Measurements from ENCODE around the gene DCC.

DCC gene

DNA sequence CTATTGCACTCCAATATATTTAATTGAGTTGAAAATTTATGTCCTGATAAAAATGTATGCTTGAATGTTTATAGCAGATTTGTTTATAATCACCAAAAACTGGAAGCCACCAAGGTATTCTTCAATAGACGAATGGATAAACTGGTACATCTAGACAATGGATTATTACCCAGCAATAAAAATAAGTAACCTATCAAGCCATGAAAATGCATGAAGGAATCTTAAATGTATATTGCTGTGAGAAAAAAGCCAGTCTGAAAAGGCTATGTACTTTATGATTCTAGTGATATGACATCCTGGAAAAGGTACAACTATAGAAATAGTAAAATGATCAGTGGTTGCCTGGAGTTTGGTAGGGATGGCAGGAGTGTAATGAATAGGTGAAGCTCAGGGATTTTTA is 580.7 kb downstream of the DCC start:
- Histone ChIP-seq H2AFZ (ENCODE audit: low read depth, low read length) (no peak overlapping the region), H3K4me3 (ENCODE audit: low read length) (no peak overlapping the region), H3K27me3 (ENCODE audit: insufficient read depth, low read length) (no peaks in the 10 kb centered on the region), H3K9me3 (ENCODE audit: low read length) (no peaks in the 10 kb centered on the region), H3K4me1 (ENCODE audit: insufficient read depth, low read length) (no peaks in the 10 kb centered on the region), H3K36me3 (ENCODE audit: insufficient read depth, low read length) (no peaks in the 10 kb centered on the region)

DNA sequence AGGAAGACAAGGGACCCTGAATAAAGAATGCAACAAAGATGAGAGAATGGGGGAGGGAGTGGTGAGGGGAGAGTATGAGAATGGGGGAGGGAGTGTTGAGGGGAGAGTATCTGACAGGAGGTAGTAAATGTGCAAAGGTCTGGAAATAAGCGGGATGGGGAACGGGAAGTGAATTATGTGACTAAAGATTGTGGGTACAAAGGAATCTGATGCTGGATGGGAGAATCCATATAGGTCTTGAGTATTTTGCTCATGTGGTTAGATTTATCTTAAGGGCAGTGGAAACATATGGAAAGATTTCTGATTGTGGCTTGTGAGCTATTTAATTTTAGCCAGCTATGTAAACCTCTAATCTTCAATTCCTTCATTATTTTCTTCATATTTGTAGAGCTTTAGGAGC is 593.4 kb downstream of the DCC start:
- Histone ChIP-seq H2AFZ (ENCODE audit: low read depth, low read length) (no peak overlapping the region), H3K36me3 (ENCODE audit: insufficient read depth, low read length) (no peaks in the 10 kb centered on the region), H3K27me3 (ENCODE audit: insufficient read depth, low read length) (no peaks in the 10 kb centered on the region), H3K4me3 (ENCODE audit: low read length) (no peak overlapping the region), H3K4me1 (ENCODE audit: insufficient read depth, low read length) (no peaks in the 10 kb centered on the region), H3K9me3 (ENCODE audit: low read length) (no peaks in the 10 kb centered on the region)

DNA sequence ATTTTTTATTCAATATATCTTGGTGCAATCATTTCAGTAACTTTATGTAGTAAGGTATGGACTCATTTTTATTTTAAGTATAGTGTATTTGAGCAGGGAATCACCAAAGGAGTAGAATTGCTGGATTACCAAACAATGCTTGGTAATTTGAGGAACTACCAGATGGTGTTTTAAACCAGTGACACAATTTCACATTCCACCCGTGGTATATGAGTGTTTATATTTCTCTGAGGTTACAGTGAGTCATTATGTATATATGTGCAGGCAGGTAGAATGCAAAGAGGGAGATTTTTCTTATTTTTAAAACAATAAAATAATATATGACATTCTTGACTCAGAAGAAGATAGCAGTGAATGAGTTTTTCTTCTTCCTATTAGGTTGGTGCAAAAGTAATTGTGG is 596.9 kb downstream of the DCC start:
- H2AFZ ChIP-seq (ENCODE audit: low read depth, low read length), result no peak overlapping the region
- no peak overlapping the region for H3K4me3 ChIP-seq (ENCODE audit: low read length)

GRCh38 chr18:52937840-52938239 is 597.8 kb downstream of the DCC start:
- Histone ChIP-seq H3K4me1 (ENCODE audit: insufficient read depth, low read length) (no peaks in the 10 kb centered on the region), H3K27me3 (ENCODE audit: insufficient read depth, low read length) (no peaks in the 10 kb centered on the region), H3K9me3 (ENCODE audit: low read length) (no peaks in the 10 kb centered on the region), H2AFZ (ENCODE audit: low read depth, low read length) (no peak overlapping the region), H3K4me3 (ENCODE audit: low read length) (no peak overlapping the region), H3K36me3 (ENCODE audit: insufficient read depth, low read length) (no peaks in the 10 kb centered on the region)

More for the DNA sequence above, 596.9 kb downstream of the DCC start:
- no peaks in the 10 kb centered on the region for H3K27me3 ChIP-seq (ENCODE audit: insufficient read depth, low read length)
- no peaks in the 10 kb centered on the region for H3K36me3 ChIP-seq (ENCODE audit: insufficient read depth, low read length)
- no peaks in the 10 kb centered on the region for H3K9me3 ChIP-seq (ENCODE audit: low read length)
- no peaks in the 10 kb centered on the region for H3K4me1 ChIP-seq (ENCODE audit: insufficient read depth, low read length)

DNA sequence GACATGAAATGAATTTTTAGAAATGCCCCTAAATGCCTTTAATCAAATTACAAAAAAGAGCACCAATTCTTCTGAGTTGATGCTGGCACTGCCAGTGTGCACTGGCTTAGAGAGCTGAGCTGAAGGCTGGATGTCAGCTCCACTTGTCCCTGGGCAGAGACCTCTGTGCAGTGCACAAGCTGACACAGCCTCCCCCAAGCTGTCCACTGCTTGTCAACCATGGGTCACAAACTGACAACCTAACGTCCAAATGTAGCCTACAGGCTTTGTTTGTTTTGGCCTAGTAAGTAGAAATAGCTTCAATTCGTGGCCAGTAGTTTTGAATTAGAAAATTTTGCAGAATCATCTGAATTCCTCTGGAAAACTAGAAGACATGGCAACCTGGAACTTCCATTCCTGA is 605.6 kb downstream of the DCC start:
- no peak overlapping the region for H2AFZ ChIP-seq (ENCODE audit: low read depth, low read length)
- no peaks in the 10 kb centered on the region for H3K36me3 ChIP-seq (ENCODE audit: insufficient read depth, low read length)
- H3K9me3 ChIP-seq (ENCODE audit: low read length), result no peaks in the 10 kb centered on the region
- H3K4me3 ChIP-seq (ENCODE audit: low read length), result no peak overlapping the region
- no peaks in the 10 kb centered on the region for H3K27me3 ChIP-seq (ENCODE audit: insufficient read depth, low read length)
- H3K4me1 ChIP-seq (ENCODE audit: insufficient read depth, low read length), result no peaks in the 10 kb centered on the region

DNA sequence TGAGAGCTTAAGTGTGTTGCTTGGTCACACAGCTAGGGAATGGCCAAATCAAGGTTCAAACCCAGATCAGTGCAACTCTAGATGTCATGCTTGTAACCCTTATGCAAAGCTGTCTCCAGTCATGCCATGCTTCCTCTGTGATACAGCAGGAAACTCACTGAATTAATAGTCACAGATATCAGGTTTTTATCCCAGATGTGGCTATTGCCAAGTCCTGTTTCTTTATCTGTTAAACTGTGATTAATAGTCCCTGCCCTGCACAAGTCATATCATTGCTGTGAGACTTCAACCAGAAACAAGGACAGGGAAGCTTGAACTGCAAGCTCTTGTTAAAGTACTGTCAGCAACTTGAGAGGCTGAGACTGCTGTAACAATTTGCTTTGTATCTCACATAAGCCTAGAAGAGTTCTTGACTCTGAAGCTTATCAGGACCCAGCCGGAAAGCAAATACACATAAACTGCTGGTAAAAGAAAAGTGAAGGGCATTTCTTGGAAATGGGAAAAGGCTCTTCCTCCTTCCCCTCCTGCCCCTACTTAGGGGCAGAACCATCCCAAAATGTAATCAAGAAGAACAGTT is 609.0 kb downstream of the DCC start:
- Histone ChIP-seq H2AFZ (ENCODE audit: low read depth, low read length) (no peak overlapping the region), H3K27me3 (ENCODE audit: insufficient read depth, low read length) (no peaks in the 10 kb centered on the region), H3K36me3 (ENCODE audit: insufficient read depth, low read length) (no peaks in the 10 kb centered on the region), H3K4me3 (ENCODE audit: low read length) (no peak overlapping the region), H3K9me3 (ENCODE audit: low read length) (no peaks in the 10 kb centered on the region), H3K4me1 (ENCODE audit: insufficient read depth, low read length) (no peaks in the 10 kb centered on the region)

DNA sequence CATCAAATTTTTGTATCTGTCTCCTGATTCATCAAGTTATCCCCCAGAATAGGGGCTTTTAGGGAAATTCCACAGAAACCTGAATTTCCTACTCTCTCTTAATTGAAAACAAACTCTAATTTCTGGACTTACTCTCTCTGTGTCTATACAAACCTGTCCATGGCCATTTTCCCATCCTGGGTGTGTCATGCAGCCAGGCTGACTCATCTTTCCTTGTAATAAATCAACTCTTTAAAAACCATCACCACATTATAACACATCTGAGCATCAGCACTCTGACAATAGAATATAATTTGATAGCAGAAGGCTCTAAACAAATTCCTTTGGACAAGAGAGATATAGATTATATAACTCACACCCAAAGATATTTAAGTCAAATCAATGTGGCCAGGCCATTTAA is 610.2 kb downstream of the DCC start:
- Histone ChIP-seq H3K36me3 (ENCODE audit: insufficient read depth, low read length) (no peaks in the 10 kb centered on the region), H3K4me3 (ENCODE audit: low read length) (no peak overlapping the region), H3K27me3 (ENCODE audit: insufficient read depth, low read length) (no peaks in the 10 kb centered on the region), H3K4me1 (ENCODE audit: insufficient read depth, low read length) (no peaks in the 10 kb centered on the region), H3K9me3 (ENCODE audit: low read length) (no peaks in the 10 kb centered on the region), H2AFZ (ENCODE audit: low read depth, low read length) (no peak overlapping the region)

DNA sequence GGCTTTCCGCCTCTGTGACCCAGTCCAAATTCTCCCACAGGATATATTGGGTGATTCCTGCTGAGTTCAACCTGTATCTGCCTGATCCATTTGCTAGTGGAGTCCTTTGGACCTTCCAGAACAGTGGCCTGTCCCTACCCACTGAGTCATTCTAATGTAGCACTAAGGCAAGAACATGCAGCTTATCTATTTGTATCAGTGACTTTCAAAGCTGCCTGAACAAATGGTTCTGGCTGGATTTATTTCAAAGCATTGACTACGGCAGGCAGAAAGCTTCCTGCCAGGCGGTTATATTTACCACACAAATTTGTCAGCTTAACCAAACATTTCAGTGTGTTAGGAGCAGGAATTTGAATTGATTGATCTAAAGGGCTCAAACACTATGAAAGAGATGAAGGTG is 613.4 kb downstream of the DCC start:
- no peaks in the 10 kb centered on the region for H3K36me3 ChIP-seq (ENCODE audit: insufficient read depth, low read length)
- H2AFZ ChIP-seq (ENCODE audit: low read depth, low read length), result no peak overlapping the region
- H3K4me3 ChIP-seq (ENCODE audit: low read length), result no peak overlapping the region
- no peaks in the 10 kb centered on the region for H3K9me3 ChIP-seq (ENCODE audit: low read length)
- H3K27me3 ChIP-seq (ENCODE audit: insufficient read depth, low read length), result no peaks in the 10 kb centered on the region
- no peaks in the 10 kb centered on the region for H3K4me1 ChIP-seq (ENCODE audit: insufficient read depth, low read length)

GRCh38 chr18:52963481-52963880 is 623.5 kb downstream of the DCC start:
- Histone ChIP-seq H2AFZ (ENCODE audit: low read depth, low read length) (no peak overlapping the region), H3K4me3 (ENCODE audit: low read length) (no peak overlapping the region), H3K4me1 (ENCODE audit: insufficient read depth, low read length) (no peaks in the 10 kb centered on the region), H3K36me3 (ENCODE audit: insufficient read depth, low read length) (no peaks in the 10 kb centered on the region), H3K27me3 (ENCODE audit: insufficient read depth, low read length) (no peaks in the 10 kb centered on the region), H3K9me3 (ENCODE audit: low read length) (no peaks in the 10 kb centered on the region)

DNA sequence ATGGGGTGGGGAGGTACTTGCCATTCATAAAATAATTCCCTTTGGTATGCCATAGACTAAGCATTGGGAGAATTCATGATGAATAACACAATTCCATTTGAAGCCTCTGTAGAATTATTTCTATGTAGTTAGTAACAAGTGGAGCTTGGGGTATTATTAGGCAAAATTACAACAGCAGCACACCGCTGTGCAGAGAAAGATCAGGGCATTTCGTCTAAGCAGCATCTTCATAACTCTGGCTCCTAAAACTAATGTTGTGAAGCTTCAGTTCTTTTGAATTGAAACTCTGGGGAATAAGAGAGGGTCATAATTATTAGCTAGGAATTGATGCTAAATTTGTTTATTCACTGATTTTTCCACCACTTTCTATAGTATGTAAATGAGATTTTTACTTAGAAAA is 630.7 kb downstream of the DCC start:
- Histone ChIP-seq H3K9me3 (ENCODE audit: low read length) (no peaks in the 10 kb centered on the region), H3K27me3 (ENCODE audit: insufficient read depth, low read length) (no peaks in the 10 kb centered on the region), H3K4me3 (ENCODE audit: low read length) (no peak overlapping the region), H2AFZ (ENCODE audit: low read depth, low read length) (no peak overlapping the region), H3K36me3 (ENCODE audit: insufficient read depth, low read length) (no peaks in the 10 kb centered on the region), H3K4me1 (ENCODE audit: insufficient read depth, low read length) (peaks cover 7% of the 10 kb centered on the region)

DNA sequence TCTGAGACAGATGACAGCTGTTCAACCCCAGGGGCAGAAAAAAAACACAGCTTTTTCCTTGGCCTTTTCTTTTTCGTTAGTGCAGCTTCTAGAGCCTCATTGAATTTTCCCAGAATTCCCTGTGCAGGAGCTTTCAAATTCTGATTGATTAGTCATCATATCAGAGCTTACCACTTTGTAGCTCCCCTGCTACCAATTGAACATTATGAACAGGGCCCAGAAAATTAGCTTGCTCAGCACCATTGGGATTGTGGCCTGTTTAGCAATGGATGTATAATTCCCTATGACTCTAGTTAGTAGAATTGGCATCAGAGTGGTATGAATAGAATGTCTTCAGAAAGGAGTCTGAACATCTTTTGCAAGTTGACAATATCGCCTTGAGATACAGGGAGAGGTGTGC is 631.1 kb downstream of the DCC start:
- Histone ChIP-seq H3K9me3 (ENCODE audit: low read length) (no peaks in the 10 kb centered on the region), H3K36me3 (ENCODE audit: insufficient read depth, low read length) (no peaks in the 10 kb centered on the region), H3K27me3 (ENCODE audit: insufficient read depth, low read length) (no peaks in the 10 kb centered on the region), H3K4me1 (ENCODE audit: insufficient read depth, low read length) (peaks cover 7% of the 10 kb centered on the region), H2AFZ (ENCODE audit: low read depth, low read length) (no peak overlapping the region), H3K4me3 (ENCODE audit: low read length) (no peak overlapping the region)

DNA sequence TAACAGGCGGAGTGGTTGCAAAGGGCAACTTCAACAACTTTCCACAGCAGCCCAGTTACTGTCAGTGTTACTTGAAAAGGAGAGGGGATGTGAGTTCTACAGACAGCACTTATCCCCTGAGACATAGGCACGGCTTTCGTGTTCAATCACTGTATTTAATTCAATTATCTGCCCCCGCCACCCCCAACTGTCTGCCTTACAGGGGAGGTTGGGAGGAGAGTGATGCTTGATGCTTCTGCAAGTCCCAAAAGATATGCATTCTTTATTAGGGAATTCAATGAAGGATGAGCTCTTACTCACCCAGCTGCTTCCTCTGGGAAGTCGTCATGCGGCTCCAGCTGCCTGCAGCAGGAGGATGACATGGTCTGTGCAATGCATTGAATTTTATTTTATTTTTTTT is 639.9 kb downstream of the DCC start:
- peak overlapping the region; percentile 24 for H3K4me3 ChIP-seq (ENCODE audit: low read length)
- no peaks in the 10 kb centered on the region for H3K9me3 ChIP-seq (ENCODE audit: low read length)
- H3K4me1 ChIP-seq (ENCODE audit: insufficient read depth, low read length), result peaks cover 31% of the 10 kb centered on the region

DNA sequence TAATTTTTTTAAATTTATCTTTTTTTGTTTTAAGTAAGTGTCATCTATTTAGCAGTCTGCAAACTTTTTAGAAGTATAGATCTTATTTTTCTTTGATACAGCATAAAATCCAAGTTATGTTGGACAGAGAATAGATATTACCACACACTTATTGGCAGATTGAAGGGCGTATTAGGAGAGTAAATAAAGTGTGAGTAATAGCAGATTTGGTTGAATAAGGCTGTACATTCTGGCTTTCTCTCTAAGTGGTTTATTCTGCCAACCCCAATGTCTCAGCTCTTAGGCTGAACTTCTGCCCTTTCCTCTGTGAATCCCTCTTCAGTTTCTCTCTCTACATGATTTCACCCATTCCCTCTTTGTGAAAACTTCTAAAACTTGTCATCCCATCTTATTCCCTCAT is 651.2 kb downstream of the DCC start:
- Histone ChIP-seq H3K4me1 (ENCODE audit: insufficient read depth, low read length) (no peaks in the 10 kb centered on the region), H3K4me3 (ENCODE audit: low read length) (no peak overlapping the region), H3K36me3 (ENCODE audit: insufficient read depth, low read length) (no peaks in the 10 kb centered on the region), H3K27me3 (ENCODE audit: insufficient read depth, low read length) (no peaks in the 10 kb centered on the region), H3K9me3 (ENCODE audit: low read length) (no peaks in the 10 kb centered on the region), H2AFZ (ENCODE audit: low read depth, low read length) (no peak overlapping the region)

More for the DNA sequence above, 639.9 kb downstream of the DCC start:
- H3K36me3 ChIP-seq (ENCODE audit: insufficient read depth, low read length), result no peaks in the 10 kb centered on the region
- no peaks in the 10 kb centered on the region for H3K27me3 ChIP-seq (ENCODE audit: insufficient read depth, low read length)
- H2AFZ ChIP-seq (ENCODE audit: low read depth, low read length), result peak overlapping the region; percentile 8

DNA sequence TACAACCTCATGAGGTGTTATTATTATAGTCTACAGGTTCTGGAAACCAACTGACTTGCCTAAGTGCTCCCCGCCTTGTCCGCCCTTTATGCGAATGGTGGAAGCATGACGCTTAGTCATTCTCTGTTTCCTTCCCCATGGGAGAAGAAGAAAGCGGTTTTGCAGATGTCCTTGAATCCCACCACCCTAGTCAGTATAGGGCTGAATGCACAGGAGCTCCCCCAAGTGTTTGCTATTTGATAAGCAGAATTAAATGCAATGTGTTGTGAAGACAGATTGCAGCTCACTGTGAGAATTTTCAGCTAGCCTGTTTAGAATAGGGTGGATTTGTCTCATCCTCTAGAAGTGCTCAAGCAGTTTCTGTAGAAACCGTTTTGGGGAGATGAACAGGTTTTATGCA is 652.0 kb downstream of the DCC start:
- no peak overlapping the region for H3K4me3 ChIP-seq (ENCODE audit: low read length)
- H3K27me3 ChIP-seq (ENCODE audit: insufficient read depth, low read length), result no peaks in the 10 kb centered on the region
- H2AFZ ChIP-seq (ENCODE audit: low read depth, low read length), result no peak overlapping the region
- no peaks in the 10 kb centered on the region for H3K36me3 ChIP-seq (ENCODE audit: insufficient read depth, low read length)
- no peaks in the 10 kb centered on the region for H3K4me1 ChIP-seq (ENCODE audit: insufficient read depth, low read length)
- H3K9me3 ChIP-seq (ENCODE audit: low read length), result no peaks in the 10 kb centered on the region

All from neuron (in vitro differentiated cells).